HG02588 (cell line): ENCODE results near the gene PRKAB1.
"Not testable (repeated sequence)": the region's sequence is repeated elsewhere in the genome, so short reads cannot be mapped to it uniquely, and the experiment has no call there.

ENCODE experiments used
- ATAC-seq: cut with Tn5 transposase; IDR thresholded peaks from one replicate; pipeline ENCODE4 v1.9.1; 2021; ENCODE audit warnings: mild to moderate bottlenecking, moderate library complexity; ENCODE audit not compliant: unreplicated experiment

PRKAB1 gene, protein sequence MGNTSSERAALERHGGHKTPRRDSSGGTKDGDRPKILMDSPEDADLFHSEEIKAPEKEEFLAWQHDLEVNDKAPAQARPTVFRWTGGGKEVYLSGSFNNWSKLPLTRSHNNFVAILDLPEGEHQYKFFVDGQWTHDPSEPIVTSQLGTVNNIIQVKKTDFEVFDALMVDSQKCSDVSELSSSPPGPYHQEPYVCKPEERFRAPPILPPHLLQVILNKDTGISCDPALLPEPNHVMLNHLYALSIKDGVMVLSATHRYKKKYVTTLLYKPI

DNA sequence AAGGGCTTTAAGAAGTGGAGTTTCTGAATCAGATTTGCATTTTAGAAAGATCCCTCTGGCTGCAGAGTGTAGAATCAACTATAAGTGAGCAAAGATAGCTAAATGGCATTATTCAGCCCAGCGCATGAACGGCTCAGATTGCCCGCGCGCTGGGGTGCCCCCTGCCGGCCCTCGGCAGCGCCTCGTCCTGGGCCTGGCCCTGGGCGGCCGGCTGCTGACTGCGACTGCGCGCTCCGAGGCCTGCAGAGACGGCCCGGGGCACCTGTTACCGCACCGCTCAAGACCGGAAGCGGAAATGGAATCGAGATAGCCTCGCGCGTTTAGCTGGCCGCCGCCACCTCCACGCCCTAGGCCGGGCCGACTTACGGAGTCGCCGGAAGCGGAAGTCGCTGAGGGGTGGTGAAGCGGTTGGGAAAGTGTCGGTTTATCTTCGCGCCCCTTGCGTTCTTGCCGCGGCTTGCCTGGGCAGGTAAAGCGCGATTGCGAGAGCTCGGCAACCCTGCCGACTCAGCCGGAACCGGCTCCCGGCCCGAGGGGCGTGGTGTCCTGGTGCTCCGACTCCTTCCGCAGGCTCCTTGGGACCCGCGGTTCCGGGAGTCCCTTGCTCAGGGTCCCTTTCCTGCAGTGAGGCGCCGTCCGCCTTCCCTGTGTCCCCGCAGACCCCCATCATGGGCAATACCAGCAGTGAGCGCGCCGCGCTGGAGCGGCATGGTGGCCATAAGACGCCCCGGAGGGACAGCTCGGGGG lies at the start of gene PRKAB1:
PRKAB1 (plus strand) TSS at position 557 of the 747 bp plus-strand sequence; CDS start at position 669, 112 bp downstream.
- peak; percentile 92 for ATAC-seq

DNA sequence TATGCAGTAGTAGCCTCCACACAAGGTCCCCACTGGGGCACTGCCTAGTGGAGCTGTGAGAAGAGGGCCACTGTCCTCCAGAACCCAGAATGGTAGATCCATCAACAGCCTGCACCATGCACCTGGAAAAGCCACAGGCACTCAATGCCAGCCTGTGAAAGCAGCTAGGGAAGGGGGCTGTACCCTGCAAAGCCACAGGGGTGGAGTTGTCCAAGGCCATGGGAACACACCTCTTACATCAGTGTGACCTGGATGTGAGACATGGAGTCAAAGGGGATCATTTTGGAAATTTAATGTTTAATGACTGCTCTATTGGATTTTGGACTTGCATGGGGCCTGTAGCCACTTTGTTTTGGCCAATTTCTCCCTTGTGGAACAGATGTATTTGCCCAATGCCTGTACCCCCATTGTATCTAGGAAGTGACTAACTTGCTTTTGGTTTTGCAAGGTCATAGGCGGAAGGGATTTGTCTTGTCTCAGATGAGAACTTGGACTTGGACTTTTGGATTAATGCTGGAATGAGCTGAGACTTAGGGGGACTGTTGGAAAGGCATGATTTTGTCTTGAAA lies 49.5 kb upstream of the PRKAB1 start:
- ATAC-seq, result not testable (repeated sequence)

- no peak for ATAC-seq
These were observed 47.4 kb upstream of the PRKAB1 start for GRCh38 chr12:119620490-119620889.

- ATAC-seq, result no peak
These were observed 46.1 kb upstream of the PRKAB1 start for GRCh38 chr12:119621878-119622277.

DNA sequence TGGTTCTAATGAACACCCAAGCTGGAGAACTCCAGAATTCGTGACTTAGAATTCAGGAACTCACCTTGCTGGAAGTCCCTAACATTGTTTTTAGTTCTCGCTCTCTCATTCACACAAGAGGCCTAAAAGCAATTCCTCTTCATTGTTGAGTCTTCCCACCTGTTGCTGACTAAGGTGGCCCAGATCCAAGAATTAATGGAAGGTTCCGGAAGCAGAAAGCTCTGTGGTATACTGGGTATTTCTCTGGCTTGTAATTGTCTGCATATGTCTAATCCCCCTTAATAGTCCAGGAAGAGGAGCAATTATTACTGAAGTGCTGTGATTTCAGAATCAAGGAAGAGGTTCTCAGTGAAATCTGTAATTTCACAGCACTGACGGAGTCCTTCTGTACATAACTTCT lies 43.0 kb upstream of the PRKAB1 start:
- ATAC-seq, result no peak

- no peak for ATAC-seq
These were observed 40.8 kb upstream of the PRKAB1 start for GRCh38 chr12:119627019-119627643.

GRCh38 chr12:119627686-119628085 lies 40.2 kb upstream of the PRKAB1 start:
- no peak for ATAC-seq

DNA sequence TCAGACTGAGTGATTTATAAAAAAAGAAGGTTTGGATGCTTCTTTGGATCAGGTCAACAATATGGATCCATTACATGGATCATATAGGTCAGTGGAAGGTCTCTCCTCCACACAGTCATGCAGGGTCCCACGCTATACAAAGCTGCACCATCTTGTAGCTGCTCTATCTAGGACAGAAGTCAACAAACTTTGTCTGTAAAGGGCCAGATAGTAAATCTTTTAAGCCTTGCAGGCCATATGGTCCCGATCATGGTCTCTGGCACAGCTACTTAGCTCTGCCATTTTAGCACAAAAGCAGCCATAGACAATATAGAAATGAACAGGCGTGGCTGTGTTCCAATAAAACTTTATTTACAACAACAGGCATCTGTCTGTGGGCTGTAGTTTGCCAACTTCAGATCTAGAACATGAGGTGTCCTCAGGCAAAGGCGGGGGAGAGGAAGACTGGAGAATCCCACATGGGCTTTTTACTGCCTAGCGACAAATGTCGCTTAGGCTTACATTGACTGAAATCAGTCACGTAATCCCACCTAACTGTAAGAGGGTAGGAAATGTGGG lies 37.6 kb upstream of the PRKAB1 start:
- ATAC-seq, result no peak

- ATAC-seq, result no peak
These were observed 36.9 kb upstream of the PRKAB1 start for GRCh38 chr12:119630962-119631550.

- ATAC-seq, result no peak
These were observed 35.8 kb upstream of the PRKAB1 start for GRCh38 chr12:119631930-119632678.

GRCh38 chr12:119634743-119635142 lies 33.2 kb upstream of the PRKAB1 start:
- ATAC-seq, result no peak

DNA sequence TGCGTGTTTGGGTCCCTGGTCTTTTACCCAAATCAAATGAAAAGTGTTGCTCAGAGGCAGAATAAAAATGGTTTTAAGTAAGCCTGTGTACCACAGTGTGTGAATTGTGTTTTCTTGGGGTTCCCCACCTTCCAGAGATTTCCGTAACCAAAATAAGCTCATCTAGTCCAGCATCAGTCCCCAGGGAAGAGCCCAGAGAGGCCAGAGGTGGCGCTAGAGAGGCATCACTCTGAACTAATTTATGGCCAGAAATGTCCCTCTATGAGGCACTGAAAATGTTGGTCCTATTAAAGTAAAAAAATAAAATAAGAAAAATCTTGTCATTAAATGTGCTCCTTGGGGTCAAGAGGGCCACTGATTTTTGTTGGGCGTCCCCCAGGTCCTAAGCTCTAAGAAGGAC lies 24.9 kb upstream of the PRKAB1 start:
- ATAC-seq, result no peak

- ATAC-seq, result no peak
These were observed 23.0 kb upstream of the PRKAB1 start for GRCh38 chr12:119644930-119645329.

GRCh38 chr12:119645535-119646059 lies 22.3 kb upstream of the PRKAB1 start:
- ATAC-seq, result no peak

GRCh38 chr12:119649202-119649808 lies 18.6 kb upstream of the PRKAB1 start:
- no peak for ATAC-seq

DNA sequence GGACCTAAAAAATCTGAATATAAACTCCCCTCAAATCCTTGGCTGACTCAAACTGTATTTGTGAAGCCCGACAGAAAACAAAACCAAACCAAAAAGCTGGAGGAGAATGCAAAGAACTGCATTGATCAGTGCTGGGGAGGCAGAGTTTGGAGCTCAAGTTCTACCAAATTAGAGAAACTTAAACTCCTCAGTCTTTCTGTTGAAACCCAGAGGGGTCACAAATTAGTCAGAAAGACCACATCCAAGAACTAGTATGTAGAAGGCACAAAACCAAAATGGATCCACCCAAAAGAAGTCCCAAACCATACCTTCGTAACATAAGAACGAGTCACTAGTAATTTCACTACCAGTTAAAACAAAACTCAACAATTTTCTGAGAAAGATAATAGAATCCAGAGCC lies 15.3 kb upstream of the PRKAB1 start:
- no peak for ATAC-seq

GRCh38 chr12:119657001-119657400 lies 10.9 kb upstream of the PRKAB1 start:
- ATAC-seq, result not testable (repeated sequence)

DNA sequence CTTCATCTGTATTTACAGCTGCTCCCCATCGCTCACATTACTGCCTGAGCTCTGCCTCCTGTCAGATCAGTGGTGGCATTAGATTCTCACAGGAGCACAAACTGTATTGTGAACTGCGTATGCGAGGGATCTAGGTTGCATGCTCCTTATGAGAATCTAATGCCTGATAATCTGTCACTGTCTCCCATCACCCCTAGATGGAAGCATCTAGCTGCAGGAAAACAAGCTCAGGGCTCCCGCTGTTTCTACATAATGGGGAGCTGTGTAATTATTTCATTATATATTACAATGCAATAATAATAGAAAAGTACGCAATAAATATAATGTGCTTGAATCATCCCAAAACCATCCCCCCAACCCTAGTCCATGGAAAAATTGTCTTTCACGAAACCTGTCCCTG lies 9.8 kb upstream of the PRKAB1 start:
- ATAC-seq, result not testable (repeated sequence)

GRCh38 chr12:119659289-119659897 lies 8.5 kb upstream of the PRKAB1 start:
- ATAC-seq, result no peak
